ENCODE data around the gene MFNG. TPM values are rescaled to one million over a fixed set of nuclear protein-coding genes. Genes with fewer than 3 reads are reported as not detected.
"Not testable (repeated sequence)": the region's sequence is repeated elsewhere in the genome, so short reads cannot be mapped to it uniquely, and the experiment has no call there.

The MFNG gene, protein sequence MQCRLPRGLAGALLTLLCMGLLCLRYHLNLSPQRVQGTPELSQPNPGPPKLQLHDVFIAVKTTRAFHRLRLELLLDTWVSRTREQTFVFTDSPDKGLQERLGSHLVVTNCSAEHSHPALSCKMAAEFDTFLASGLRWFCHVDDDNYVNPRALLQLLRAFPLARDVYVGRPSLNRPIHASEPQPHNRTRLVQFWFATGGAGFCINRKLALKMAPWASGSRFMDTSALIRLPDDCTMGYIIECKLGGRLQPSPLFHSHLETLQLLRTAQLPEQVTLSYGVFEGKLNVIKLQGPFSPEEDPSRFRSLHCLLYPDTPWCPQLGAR
- total RNA-seq (2014; rRNA removed; shearing (Covaris generic)) = 0.86 and 0.95 TPM in 2 replicates

DNA sequence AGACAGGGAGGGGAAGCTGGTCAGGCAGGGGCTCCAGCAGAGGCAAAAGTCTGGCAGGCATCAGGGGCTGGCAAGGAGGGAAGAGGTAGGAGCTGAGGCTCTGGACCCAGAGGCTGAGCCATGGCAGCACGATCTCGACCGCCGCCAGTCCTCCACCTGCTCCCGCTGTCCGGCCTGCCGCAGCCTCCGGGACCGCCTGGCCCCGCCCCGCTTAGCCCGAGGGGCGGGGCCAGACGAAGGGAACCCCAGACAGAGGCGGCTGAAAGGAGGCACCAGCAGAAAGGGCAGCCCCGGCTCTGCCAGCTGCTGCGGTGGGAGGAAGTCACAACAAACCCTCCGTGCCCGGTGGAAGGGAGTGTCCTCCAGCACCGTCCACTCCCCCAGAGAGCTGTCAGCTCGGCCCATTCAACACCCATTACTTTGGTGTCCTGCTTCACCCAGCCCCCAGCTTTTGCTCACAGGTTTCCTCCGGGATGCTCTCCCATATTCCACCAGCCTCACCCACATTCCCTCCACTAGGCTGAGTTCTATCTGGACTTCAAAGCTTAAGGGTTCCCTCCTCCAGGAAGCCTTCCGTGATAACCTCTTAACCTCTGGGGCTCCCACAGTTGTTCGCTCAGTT is at the start of gene MFNG:
MFNG (minus strand) TSS at position 161 of the 622 bp plus-strand sequence. CDS start 207 bp downstream, outside the sequence.
- DNase-seq (ENCODE audit: low spot score) = peak; percentile 67

- no peak for DNase-seq (ENCODE audit: low spot score)
Observed at GRCh38 chr22:37535159-37535558, 49.0 kb upstream of the MFNG start.

DNA sequence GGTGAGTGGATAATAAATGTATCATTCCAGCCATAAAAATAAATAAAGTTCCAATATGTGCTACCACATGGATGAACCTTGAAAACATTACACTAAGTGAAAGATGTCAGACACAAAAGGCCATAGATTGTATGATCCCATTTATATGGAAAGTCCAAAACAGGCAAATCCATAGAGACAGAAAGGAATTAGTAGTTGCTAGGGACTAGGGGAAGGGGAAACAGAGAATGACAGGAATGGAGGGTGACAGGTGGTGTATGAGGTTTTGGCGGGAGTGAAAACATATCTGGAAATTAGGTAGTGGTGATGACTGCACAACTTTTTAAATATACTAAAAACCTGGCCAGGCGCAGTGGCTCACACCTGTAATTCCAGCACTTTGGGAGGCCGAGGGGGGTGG is 48.3 kb upstream of the MFNG start:
- no peak for DNase-seq (ENCODE audit: low spot score)

- DNase-seq (ENCODE audit: low spot score) = peak; percentile 57
Observed at GRCh38 chr22:37533995-37534394, 47.8 kb upstream of the MFNG start.

DNA sequence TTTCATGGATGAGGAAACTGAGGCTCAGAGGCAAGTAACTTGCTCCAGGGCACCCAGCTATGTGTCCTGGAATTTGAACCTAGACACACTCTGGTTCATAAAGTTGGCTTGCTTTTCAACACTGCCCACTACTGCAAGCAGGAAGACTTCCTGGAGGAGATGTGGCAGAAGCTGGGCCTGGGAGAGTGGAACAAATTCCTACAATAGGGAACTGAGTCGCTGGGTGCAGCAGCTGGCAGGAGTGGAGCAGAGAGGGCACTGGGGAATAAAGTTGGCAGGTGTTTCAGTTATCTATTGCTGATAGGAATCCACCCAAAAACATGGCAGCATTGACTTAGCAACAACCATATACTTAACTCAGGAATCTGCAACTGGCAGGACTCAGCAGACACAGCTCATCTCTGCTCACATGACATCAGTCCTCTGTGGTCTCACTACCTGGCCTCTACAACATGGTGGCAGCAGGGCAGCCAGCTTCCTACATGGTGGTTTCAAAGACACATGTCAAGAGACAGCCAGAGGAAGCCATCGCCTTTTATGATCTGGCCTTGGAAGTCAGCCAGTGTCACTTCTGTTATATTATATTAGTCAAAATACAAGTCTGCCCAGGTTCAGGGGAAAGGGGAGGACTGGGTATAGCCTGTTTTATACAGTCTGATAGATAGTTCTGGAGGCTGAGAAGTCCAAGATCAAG is 43.6 kb upstream of the MFNG start:
- DNase-seq (ENCODE audit: low spot score) = no peak

DNA sequence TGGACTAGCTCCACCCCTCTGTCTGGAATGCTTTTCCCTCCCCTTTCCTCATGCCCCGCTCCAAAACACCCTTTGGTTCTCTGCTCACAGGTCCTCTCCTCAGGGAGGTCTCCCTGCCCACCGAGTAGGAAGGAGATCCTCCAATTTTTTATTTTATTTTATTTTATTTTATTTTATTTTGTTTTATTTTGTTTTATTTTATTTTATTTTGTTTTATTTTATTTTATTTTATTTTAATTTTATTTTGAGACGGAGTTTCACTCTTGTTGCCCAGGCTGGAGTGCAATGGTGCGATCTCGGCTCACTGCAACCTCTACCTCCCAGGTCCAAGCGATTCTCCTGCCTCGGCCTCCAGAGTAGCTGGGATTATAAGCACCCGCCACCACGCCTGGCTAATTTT is 41.8 kb upstream of the MFNG start:
- not testable (repeated sequence) for DNase-seq (ENCODE audit: low spot score)

GRCh38 chr22:37527081-37527752 is 41.0 kb upstream of the MFNG start:
- not testable (repeated sequence) for DNase-seq (ENCODE audit: low spot score)

DNA sequence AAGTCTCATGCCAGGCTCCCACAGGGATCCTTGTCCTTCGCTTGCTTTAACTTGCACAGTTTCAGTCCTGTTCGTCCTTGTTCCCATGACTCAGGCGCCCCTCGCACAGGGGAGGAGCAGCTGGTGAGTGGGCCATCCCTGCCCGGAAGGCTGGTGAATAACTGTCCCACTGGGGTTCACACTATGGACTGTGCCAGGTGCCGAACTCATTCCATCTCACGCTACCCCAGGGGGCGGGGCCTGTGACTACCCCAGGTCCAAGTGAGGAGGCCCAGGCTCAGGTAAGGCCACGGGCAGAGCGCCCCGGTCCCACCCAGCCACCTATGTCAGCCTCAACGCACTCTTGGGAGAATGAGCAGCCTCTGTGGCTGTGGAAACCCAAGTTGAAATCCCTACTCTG is 40.2 kb upstream of the MFNG start:
- DNase-seq (ENCODE audit: low spot score) = peak; percentile 32

GRCh38 chr22:37525746-37526350 is 39.7 kb upstream of the MFNG start:
- DNase-seq (ENCODE audit: low spot score) = no peak

DNA sequence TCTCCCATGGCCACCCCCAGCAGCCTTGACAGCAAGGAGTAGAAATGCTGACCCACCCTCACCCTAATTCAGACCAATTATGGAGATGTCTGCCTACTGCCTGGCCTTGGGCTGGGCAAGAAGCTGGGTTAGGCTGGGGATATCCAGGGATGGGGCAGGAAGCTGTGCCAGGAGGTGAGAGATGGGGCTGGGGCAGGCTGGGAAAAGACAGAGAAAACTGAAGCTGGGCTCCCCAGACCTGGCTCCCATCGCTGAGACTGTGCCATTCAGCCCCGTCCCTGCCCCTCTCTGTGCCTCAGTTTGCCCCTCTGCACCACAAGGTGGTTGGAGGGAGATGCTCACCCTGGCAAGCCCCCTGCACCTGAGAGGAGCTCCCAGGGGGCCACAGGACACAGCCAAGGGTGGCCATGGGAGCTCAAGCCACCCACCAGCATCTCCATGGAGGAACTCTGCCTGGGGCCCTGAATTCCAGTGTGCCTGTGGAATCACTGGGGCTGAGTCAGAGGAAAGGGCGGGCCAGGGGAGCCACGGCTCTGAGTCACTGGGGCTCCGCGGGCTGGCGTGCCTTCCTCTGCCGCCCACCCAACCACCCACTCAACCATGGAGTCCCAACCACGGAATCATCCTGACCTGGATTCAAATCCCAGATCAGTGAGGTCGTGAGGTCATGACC is 39.0 kb upstream of the MFNG start:
- peak; percentile 73 for DNase-seq (ENCODE audit: low spot score)

DNA sequence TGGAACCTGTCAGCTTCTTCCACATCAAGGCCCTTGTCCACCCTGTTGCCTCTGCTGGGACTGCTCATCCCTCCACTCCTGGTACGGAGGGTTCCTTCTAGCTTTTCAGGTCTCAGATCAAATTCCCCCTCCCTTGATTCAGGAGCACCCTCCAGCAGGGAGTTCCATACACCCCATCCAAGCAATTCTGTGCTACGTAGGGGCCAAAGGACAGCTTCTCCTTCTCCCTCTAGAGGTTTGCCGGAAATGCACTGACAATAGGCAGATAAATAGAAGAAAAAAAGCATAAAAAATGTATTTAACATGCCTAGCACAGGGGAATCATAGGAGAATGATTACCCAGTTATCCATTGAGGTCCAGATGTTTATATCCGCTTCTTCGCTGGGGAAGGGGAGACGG is 36.3 kb upstream of the MFNG start:
- DNase-seq (ENCODE audit: low spot score) = no peak

DNA sequence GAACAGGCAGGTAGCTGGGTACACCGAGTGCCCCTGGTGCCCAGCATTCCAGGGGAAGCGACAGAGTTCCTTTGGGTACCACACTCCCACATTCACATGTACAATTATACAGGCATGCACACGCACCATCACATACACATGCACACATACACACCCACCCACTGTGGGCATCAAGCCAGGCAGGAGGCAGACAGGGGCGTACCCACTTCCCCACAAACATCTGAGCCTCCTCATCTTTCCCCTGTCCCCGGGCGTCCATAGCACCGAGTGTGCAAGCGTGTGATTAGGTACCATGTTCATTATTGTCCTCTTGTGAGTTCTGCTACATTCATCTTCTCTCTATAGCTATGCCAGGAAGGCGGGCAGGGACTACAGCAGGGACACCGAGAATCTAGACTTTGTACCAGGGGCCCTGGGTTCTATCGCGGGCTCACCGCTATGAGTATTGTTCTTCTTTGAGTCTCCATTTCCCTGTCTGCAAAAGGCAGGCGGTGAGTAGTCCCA is 35.1 kb upstream of the MFNG start:
- DNase-seq (ENCODE audit: low spot score) = no peak

GRCh38 chr22:37520776-37521191 is 34.6 kb upstream of the MFNG start:
- DNase-seq (ENCODE audit: low spot score) = no peak

- no peak for DNase-seq (ENCODE audit: low spot score)
Observed at GRCh38 chr22:37519268-37520195, 33.3 kb upstream of the MFNG start, which contains the start of gene CARD10. TSS of gene CARD10 (minus strand) at chr22:37519415. CDS start at chr22:37519200, 215 bp downstream.

DNA sequence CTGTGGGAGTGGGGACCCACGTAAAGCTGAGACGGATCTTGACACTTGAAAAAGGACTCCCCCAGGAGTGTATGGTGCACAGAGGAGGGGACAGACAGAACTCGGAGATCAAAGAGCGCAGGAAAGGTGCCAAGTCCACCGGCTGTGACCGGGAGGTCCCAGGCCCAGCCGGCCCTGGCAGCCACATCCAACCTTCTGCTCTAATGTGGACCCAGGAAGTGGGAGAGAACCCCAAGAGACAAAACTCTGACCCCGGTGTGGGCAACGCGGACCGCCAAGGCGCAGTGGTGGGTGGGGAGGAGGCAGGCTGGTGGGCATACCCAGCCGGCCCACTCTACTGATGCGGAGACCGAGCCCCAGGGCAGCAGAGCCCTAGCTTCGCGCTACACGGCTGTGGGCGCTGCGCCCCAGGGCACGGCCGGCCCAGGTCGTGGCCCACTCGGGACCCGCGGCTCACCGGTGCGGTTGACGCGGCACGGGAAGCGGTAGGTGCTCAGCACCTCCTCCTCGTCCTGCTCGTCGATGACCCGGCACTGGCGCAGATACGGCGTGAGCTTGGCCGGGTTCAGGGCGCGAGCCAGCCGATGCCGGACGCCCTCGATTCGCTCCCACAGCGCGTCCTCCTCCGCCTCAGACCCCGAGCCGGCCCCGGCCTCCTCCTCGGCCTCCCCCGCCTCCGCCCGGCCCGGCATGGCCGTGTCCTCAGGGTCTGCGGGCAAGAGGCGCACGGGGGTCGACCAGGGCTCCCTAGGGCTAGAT is 32.5 kb upstream of the MFNG start:
- no peak for DNase-seq (ENCODE audit: low spot score)

DNA sequence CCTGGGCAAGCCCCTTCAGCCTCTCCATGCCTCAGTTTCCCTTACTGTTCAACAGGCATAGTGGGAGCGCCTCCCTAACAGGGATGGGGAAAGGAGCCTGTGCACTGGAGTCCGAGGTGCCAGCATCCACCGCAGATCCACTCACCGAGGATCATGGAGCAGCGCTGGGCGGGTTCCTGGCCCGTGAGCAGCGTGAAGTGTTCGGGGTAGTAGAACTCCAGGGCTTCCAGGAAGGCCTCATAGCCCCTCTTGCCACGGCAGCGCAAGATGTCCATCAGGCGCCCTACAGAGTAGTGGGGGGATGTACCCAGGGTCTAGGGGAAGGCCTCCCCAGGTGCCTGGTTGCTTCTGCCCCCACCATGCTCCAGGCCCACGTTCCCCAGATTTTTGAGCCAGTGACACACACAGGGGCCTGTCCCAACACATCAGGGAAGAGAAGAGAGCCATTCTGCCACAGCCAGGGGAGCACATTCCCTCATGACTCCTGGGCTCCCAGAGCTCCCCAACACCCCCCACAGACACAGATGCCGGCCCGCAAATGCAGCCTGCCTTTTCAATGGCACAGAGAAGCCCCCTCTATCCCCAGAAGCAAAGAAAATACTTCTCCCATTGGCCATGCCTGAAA is 31.8 kb upstream of the MFNG start:
- no peak for DNase-seq (ENCODE audit: low spot score)

- no peak for DNase-seq (ENCODE audit: low spot score)
Observed at GRCh38 chr22:37516456-37516855, 30.3 kb upstream of the MFNG start.

DNA sequence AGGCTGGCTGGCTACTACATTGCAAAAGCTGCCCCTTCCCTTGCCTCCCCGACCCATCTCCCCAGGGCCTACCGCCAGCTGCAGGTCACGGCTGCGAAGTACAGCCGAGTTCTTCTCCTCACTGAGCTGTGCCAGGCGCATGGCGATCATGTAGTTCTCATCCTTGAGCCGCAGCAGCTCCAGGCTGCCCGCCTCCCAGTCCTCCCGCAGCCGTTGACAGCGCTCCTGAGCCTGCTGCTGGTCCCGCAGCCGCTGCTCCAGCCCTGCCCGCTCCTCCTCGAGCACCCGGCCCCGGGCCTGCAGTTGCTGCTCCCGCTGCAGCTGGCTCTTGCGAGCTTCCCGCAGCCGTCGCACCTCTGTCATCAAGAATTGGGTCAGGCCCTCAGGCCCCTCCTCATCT is 29.7 kb upstream of the MFNG start:
- no peak for DNase-seq (ENCODE audit: low spot score)

All from A172 (cell line).